Gastroesophageal sphincter (tissue), 3 donors: ENCODE data around the gene ADGRL2.

Experiments
- EP300 ChIP-seq: sonication (generic); formaldehyde crosslinking; IDR thresholded peaks from one replicate; pipeline ENCODE4 v1.6.1; 2017; ENCODE audit warnings: antibody characterized with exemption, mild to moderate bottlenecking
- POLR2A ChIP-seq, 2 donors: fragments of 450-650 bp; IDR thresholded peaks; one replicate each; pipeline ENCODE4 v1.6.1; 2017; ENCODE audit warnings: antibody characterized with exemption in 2 of 2, mild to moderate bottlenecking in 2 of 2, moderate library complexity in 1 of 2
- TF ChIP-seq, protein P1 (sequence below), 4 experiments: fragments of 200-600 bp in 2 of 4; fragments of 450-650 bp in 2 of 4; sonication (generic) in 1 of 4; IDR thresholded peaks; one replicate each; pipeline ENCODE4 v1.5.1; 2017 to 2019; ENCODE audit warnings: antibody characterized with exemption in 4 of 4, mild to moderate bottlenecking in 2 of 4, moderate library complexity in 2 of 4

DNA sequence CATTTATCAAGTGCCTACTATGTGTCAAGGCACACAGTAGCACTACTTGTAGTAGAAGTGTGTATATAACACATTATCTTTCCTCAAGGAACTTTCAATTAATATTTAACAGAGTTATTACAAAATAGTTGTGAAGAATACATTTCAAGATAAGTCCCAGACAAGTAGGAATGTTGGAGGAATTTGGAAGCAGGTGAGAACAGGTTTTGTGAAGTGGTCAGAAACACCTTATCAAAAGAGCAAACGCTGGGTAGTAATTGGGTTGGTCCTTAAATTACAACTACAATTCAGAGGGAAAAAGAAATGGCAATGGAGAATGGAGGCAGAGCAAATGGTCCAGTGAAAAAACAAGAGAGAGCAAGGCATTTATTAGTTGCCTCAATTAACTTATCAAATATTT is 218.8 kb downstream of the ADGRL2 start:
- TF ChIP-seq, protein P1, sequence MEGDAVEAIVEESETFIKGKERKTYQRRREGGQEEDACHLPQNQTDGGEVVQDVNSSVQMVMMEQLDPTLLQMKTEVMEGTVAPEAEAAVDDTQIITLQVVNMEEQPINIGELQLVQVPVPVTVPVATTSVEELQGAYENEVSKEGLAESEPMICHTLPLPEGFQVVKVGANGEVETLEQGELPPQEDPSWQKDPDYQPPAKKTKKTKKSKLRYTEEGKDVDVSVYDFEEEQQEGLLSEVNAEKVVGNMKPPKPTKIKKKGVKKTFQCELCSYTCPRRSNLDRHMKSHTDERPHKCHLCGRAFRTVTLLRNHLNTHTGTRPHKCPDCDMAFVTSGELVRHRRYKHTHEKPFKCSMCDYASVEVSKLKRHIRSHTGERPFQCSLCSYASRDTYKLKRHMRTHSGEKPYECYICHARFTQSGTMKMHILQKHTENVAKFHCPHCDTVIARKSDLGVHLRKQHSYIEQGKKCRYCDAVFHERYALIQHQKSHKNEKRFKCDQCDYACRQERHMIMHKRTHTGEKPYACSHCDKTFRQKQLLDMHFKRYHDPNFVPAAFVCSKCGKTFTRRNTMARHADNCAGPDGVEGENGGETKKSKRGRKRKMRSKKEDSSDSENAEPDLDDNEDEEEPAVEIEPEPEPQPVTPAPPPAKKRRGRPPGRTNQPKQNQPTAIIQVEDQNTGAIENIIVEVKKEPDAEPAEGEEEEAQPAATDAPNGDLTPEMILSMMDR (IDR thresholded peaks at IDR 0.05) = no peak
- TF ChIP-seq EP300 = no peak
- no peak for TF ChIP-seq POLR2A (IDR thresholded peaks at IDR 0.05)
